Measurements from ENCODE around the gene ADM2. TPM values are rescaled to one million over a fixed set of nuclear protein-coding genes. Genes with fewer than 3 reads are reported as not detected.
"Not testable (repeated sequence)": the region's sequence is repeated elsewhere in the genome, so short reads cannot be mapped to it uniquely, and the experiment has no call there.

Gene ADM2, protein sequence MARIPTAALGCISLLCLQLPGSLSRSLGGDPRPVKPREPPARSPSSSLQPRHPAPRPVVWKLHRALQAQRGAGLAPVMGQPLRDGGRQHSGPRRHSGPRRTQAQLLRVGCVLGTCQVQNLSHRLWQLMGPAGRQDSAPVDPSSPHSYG
- 1 to 10 TPM in 4 of 6 donors, under 1 TPM in 2; 0.30 to 3.1 (median 1.6) TPM for total RNA-seq

GRCh38 chr22:50481440-50482106 is at the start of gene ADM2:
Gene ADM2, plus strand, starts transcription at chr22:50481543. Its CDS starts 305 bp downstream, at chr22:50481848.
- ATAC-seq (ENCODE audit: low FRiP score in 2 of 2) = peak in 1 of 2 donors; percentile 58

GRCh38 chr22:50432131-50432876 is 49.0 kb upstream of the ADM2 start:
- Histone ChIP-seq H3K27ac (no peak overlapping the region), H3K4me1 (no peaks in the 10 kb centered on the region), H3K27me3 (no peaks in the 10 kb centered on the region), H3K4me3 (no peak overlapping the region), H3K9me3 (no peaks in the 10 kb centered on the region), H3K36me3 (peaks cover 19 to 84% (median 67%) of the 10 kb centered on the region in 4 donors)
- ATAC-seq (ENCODE audit: low FRiP score in 2 of 2) (peak in 1 of 2 donors; percentile 41), DNase-seq (peak in 1 of 2 donors; percentile 74)
- WGBS, 2 donors = 96 to 97% methylated on average over 25 to 35 of the region's 35 CpGs
- TF ChIP-seq POLR2A (IDR thresholded peaks at IDR 0.05) = no peak
- no peak for TF ChIP-seq EP300 (IDR thresholded peaks at IDR 0.05)
- no peak for TF ChIP-seq POLR2AphosphoS5 (IDR thresholded peaks at IDR 0.05)
- TF ChIP-seq CTCF (IDR thresholded peaks at IDR 0.05) = no peak

More at GRCh38 chr22:50481440-50482106, at the start of gene ADM2:
- H3K4me1 ChIP-seq = peaks cover 12 to 17% (median 13%) of the 10 kb centered on the region in 4 donors
- WGBS, 2 donors = 3 to 5% methylated on average over 7 to 31 of the region's 70 CpGs
- peak; percentile 49 to 93 for DNase-seq
- no peaks in the 10 kb centered on the region for H3K36me3 ChIP-seq
- TF ChIP-seq CTCF (IDR thresholded peaks at IDR 0.05) (no peak), EP300 (IDR thresholded peaks at IDR 0.05) (no peak), POLR2AphosphoS5 (IDR thresholded peaks at IDR 0.05) (no peak)
- peak within 1 kb of the TSS in 1 of 4 donors; percentile 24 for H3K27ac ChIP-seq
- no peaks in the 10 kb centered on the region for H3K9me3 ChIP-seq
- H3K27me3 ChIP-seq = peaks cover 0 to 22% (median 13%) of the 10 kb centered on the region in 4 donors
- peak within 1 kb of the TSS; percentile 23 to 64 (median 60) for H3K4me3 ChIP-seq

- H3K4me3 ChIP-seq; ATAC-seq (ENCODE audit: low FRiP score in 2 of 2); H3K9me3 ChIP-seq; H3K4me1 ChIP-seq; H3K27ac ChIP-seq; H3K27me3 ChIP-seq: not testable (repeated sequence)
- peaks cover 23 to 84% (median 72%) of the 10 kb centered on the region in 4 donors for H3K36me3 ChIP-seq
- DNase-seq = peak in 1 of 2 donors; percentile 75
- 91 to 92% methylated on average over 4 to 10 of the region's 24 CpGs for WGBS, 2 donors
These were observed 48.3 kb upstream of the ADM2 start for GRCh38 chr22:50432877-50433510.

- no peaks in the 10 kb centered on the region for H3K4me1 ChIP-seq
- WGBS, 2 donors = 90 to 100% methylated on average over 4 to 24 of the region's 24 CpGs
- no peaks in the 10 kb centered on the region for H3K27me3 ChIP-seq
- H3K36me3 ChIP-seq = peaks cover 39 to 84% (median 81%) of the 10 kb centered on the region in 4 donors
- TF ChIP-seq EP300 (IDR thresholded peaks at IDR 0.05) (no peak), POLR2AphosphoS5 (IDR thresholded peaks at IDR 0.05) (no peak), CTCF (IDR thresholded peaks at IDR 0.05) (no peak), POLR2A (IDR thresholded peaks at IDR 0.05) (no peak)
- H3K27ac ChIP-seq = no peak overlapping the region
- peak in 1 of 2 donors; percentile 84 for DNase-seq
- ATAC-seq (ENCODE audit: low FRiP score in 2 of 2) = no peak
- no peak overlapping the region for H3K4me3 ChIP-seq
- H3K9me3 ChIP-seq = no peaks in the 10 kb centered on the region
These were observed 46.5 kb upstream of the ADM2 start for GRCh38 chr22:50434849-50435248.

Data from upper lobe of left lung (tissue), 6 donors.